ENCODE data around the gene LHFPL2. TPM values are rescaled to one million over a fixed set of nuclear protein-coding genes. Genes with fewer than 3 reads are reported as not detected.

Gene LHFPL2
- total RNA-seq, 1 donor from 2014 or later, result 40.0 TPM

DNA sequence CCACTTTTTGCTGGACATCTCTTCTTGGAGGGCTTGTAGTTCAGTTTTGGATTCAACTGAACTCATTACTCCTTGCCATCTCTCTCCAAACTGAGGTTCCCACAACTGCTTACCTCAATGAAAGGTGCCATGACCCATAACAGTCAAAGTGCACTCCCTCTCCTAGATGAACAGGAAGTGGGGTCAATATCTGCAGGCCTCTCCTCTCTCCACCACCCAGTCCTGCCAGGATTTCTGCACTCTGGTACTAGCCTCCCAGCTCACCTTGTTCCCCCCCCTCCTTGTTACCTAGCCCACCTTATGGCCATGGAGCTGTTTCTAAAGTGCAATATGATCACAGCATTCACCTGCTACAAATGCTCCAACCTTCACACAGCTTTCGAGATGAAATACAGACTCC lies 5.9 kb downstream of the LHFPL2 start:
- no peak for DNase-seq (ENCODE audit: low read depth, low spot score)

GRCh38 chr5:78640662-78641474 lies 7.7 kb downstream of the LHFPL2 start:
- DNase-seq (ENCODE audit: low read depth, low spot score), result no peak

DNA sequence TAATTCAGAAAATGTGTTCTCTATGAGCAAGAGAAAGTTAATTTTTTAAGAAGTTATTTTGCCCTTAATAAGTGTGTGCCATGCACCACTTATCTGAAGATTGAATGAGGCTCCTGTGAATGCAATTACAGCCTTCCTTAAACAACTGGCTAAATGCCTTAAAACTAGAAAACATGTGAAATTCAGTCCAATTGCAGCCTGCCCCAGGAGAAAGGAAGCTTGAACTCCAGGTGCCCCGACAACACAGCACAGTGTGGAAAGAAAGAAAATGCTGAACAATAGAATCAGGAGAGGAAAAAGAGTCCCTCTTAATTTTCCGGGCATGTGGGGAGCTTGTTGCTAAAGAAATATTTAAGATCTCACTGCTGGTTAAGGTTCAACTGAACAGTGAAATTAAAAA lies 8.8 kb downstream of the LHFPL2 start:
- DNase-seq (ENCODE audit: low read depth, low spot score), result peak; percentile 56

- no peak for DNase-seq (ENCODE audit: low read depth, low spot score)
These were observed 9.5 kb downstream of the LHFPL2 start for GRCh38 chr5:78638973-78639669.

GRCh38 chr5:78638423-78638822 lies 10.1 kb downstream of the LHFPL2 start:
- DNase-seq (ENCODE audit: low read depth, low spot score), result peak; percentile 98

DNA sequence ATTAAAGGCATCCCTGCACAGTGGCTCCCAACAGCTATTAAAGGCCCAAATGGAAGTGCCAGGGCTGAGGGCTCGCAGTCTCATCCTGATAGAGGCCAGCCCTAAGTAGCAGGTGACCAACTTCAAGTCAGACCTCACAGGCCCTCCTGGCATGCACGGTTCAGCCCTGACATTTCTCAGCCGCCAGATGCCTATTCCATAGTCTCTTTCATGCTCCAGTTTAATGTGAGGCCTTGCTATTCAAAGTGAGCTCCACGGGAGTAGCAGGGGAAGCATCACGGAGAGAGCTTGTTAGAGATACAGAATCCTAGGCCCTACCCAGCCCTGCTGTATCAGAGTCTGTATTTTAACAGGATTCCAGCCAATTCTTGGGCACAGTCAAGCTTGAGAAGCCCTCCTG lies 11.1 kb downstream of the LHFPL2 start:
- DNase-seq (ENCODE audit: low read depth, low spot score), result no peak

GRCh38 chr5:78636682-78637081 lies 11.9 kb downstream of the LHFPL2 start:
- DNase-seq (ENCODE audit: low read depth, low spot score), result no peak

GRCh38 chr5:78634634-78635033 lies 13.9 kb downstream of the LHFPL2 start:
- DNase-seq (ENCODE audit: low read depth, low spot score), result no peak

GRCh38 chr5:78634229-78634628 lies 14.3 kb downstream of the LHFPL2 start:
- DNase-seq (ENCODE audit: low read depth, low spot score), result no peak

- DNase-seq (ENCODE audit: low read depth, low spot score), result no peak
These were observed 14.9 kb downstream of the LHFPL2 start for GRCh38 chr5:78633700-78634099.

DNA sequence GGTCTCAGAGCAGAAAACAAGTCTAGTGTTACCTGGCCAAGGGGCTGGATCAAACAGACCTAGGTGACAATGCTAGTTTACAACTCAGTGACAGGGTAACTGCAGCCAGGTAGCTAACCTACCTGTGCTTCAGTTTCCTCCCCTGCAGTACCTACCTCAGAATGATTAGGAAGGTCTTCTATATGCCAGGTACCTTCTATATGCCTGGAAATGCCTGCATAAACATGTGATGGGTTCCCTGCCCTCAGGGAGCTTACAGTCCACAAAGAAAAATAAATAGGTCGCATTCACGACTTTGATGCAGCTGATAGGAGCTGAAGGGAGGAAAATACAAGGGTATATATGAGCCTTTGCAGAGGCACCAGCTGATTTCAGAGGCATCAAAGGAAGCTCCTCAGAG lies 16.1 kb downstream of the LHFPL2 start:
- DNase-seq (ENCODE audit: low read depth, low spot score), result no peak

DNA sequence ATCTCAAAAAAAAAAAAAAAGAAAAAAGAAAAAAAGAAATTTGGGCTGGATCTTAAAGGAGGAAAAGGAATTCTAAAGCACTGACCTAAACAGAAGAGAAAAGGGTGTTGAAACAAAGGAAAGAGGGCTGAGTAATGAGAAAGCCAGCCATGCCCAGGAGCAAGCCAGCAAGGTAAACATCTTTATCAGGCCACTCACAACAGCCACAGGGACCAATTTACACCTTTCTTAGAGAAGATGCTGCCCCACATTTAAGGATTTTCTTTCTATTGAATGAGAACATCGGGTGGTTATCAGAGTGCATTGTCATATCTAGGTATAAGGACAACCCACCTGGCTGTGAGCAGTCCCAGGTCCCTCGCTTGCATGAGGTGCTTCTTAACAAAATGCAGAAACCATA lies 16.6 kb downstream of the LHFPL2 start:
- no peak for DNase-seq (ENCODE audit: low read depth, low spot score)

DNA sequence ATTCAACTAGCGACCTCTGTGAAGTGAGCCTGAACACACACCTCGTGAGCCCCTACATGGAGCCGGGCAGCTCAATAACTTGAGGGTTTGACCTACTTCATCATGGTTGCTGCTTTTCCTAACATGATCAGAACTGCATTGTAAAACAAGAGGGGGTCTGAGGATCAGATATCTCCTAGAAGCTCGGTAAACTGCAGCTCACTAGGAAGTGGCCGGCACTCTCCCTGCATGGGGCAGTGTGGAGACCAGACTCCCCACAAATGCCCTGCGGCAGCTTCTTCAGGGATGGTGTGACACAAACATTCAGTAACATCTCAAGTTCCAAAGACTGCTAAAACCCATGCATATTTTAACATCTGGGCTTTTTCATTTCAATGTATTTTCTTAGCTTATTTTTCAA lies 18.5 kb downstream of the LHFPL2 start:
- DNase-seq (ENCODE audit: low read depth, low spot score), result no peak

DNA sequence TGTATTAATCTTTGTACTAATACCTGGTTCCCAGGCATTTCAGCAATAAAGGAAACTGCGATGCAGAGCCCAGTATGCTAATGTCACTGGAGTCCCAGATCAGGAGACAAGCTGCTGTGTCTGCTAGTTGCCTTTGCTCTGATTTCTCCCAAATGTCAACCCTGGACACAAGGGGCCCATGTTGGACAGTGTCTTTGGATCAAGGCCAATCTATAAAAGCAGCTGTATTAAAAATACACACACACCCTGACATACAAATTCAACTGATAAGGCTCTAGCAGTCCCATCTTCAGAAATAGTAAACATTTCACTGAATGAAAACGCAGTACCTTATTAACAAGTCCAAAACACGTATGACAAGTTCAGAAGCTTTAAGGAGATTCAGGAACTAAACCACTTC lies 18.9 kb downstream of the LHFPL2 start:
- DNase-seq (ENCODE audit: low read depth, low spot score), result no peak

DNA sequence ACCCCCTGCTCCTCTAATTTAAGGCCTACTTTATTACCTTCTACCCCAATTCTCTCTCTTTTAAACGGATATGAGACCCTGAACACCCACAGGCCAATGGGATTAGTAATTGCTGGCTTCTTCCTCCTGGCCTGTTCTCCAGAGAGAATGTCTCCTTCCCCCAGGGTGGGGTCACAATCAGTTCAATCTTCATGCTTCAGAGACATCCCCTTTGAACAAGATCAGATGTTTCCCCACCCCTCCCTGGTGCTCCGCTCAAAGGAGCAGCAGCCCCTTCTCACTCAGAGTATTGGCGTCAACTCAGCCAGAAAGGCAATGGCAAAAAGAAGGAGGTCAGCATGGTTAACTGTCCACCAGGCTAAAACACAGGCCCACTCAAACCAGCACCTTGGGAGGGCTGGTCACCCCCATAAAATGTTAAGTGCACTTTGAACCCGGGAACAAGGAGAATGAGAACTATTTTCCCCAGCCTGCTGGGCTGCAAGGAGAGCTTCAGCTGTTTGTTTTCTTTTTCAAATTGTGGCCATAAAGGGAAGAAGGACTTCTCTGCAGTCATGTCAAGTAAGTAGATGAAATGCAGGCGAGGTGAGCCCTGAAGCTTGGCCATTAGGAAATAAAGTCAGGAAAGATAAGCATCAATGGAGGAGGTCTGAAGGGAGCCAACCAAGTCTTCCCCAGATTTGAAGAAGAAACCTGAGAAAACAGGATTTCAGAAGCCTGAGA lies 20.1 kb downstream of the LHFPL2 start:
- DNase-seq (ENCODE audit: low read depth, low spot score), result no peak

GRCh38 chr5:78627766-78628165 lies 20.8 kb downstream of the LHFPL2 start:
- DNase-seq (ENCODE audit: low read depth, low spot score), result no peak

- DNase-seq (ENCODE audit: low read depth, low spot score), result no peak
These were observed 21.4 kb downstream of the LHFPL2 start for GRCh38 chr5:78627175-78627574.

- DNase-seq (ENCODE audit: low read depth, low spot score), result no peak
These were observed 22.5 kb downstream of the LHFPL2 start for GRCh38 chr5:78626009-78626571.

DNA sequence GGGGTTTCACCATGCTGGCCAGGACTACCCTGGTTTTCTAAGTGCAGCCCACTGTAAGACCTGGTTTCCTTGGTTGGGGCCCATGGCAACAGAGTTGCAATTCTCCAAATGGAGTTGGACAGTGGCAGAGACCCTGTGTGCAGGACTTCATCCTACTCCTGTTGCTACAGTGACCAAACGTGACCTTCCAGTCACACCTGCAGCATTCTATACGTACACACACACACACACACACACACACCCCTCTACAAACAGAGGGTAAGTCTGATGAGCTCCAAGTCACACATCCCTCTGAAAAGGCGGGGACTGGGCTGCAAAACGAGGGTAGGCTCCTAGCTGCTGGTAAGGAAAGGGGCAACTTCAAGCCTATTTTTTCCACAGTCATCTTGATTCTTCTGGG lies 23.6 kb downstream of the LHFPL2 start:
- DNase-seq (ENCODE audit: low read depth, low spot score), result no peak

GRCh38 chr5:78624011-78624541 lies 24.5 kb downstream of the LHFPL2 start:
- DNase-seq (ENCODE audit: low read depth, low spot score), result no peak

GRCh38 chr5:78622302-78622971 lies 26.1 kb downstream of the LHFPL2 start:
- DNase-seq (ENCODE audit: low read depth, low spot score), result no peak
